HepG2 (cell line): ENCODE measurements around the gene BCL2L2. TPM values are rescaled to one million over a fixed set of nuclear protein-coding genes. Genes with fewer than 3 reads are reported as not detected.

Experiments
- ATM ChIP-seq: fragments of 450-650 bp; IDR thresholded peaks from 2 replicates; pipeline ENCODE4 v1.7.1; 2017; ENCODE audit warnings: mild to moderate bottlenecking, borderline replicate concordance
- CCDC6 ChIP-seq: sonication (generic); formaldehyde crosslinking; IDR thresholded peaks from 2 replicates; pipeline ENCODE4 v1.8.1; 2022; ENCODE audit warnings: mild to moderate bottlenecking, missing genetic modification reagents, moderate library complexity
- GPN1 ChIP-seq: sonication (generic); formaldehyde crosslinking; IDR thresholded peaks from 2 replicates; pipeline ENCODE4 v1.5.1; 2020; ENCODE audit warnings: missing genetic modification reagents, borderline replicate concordance
- KLF6 ChIP-seq: IDR thresholded peaks from 2 replicates; pipeline ENCODE4 v1.8.0; 2016; ENCODE audit warnings: missing biosample characterization, missing genetic modification reagents
- MAFK ChIP-seq, 2 experiments: IDR thresholded peaks in 1 of 2; conservative IDR thresholded peaks in 1 of 2; 2 replicates each; pipeline ENCODE4 v1.6.1; 2011; ENCODE audit warnings: improper control_type of control experiment in 2 of 2, low read length in 2 of 2
- POGZ ChIP-seq: sonication (generic); formaldehyde crosslinking; IDR thresholded peaks from 2 replicates; pipeline ENCODE4 v1.4.0; 2020; ENCODE audit warnings: mild to moderate bottlenecking, missing genetic modification reagents
- SNAI1 ChIP-seq: sonication (generic); formaldehyde crosslinking; IDR thresholded peaks from 2 replicates; pipeline ENCODE4 v1.5.0; 2020; ENCODE audit warnings: mild to moderate bottlenecking, missing genetic modification reagents, borderline replicate concordance
- SOX6 ChIP-seq, 2 experiments: fragments of 450-650 bp in 1 of 2; sonication (generic) in 1 of 2; formaldehyde crosslinking in 1 of 2; IDR thresholded peaks; 2 replicates each; pipeline versions ENCODE4 v1.4.0 to v1.6.1; 2017 to 2020; ENCODE audit warnings: antibody characterized with exemption in 1 of 2, mild to moderate bottlenecking in 1 of 2, missing genetic modification reagents in 1 of 2
- TBX2 ChIP-seq: sonication (generic); formaldehyde crosslinking; IDR thresholded peaks from 2 replicates; pipeline ENCODE4 v1.5.0; 2020; ENCODE audit warnings: missing genetic modification reagents, mild to moderate bottlenecking, borderline replicate concordance
- TCF12 ChIP-seq, 2 experiments: fragments of 450-650 bp in 1 of 2; sonication (generic) in 1 of 2; formaldehyde crosslinking in 1 of 2; IDR thresholded peaks; 2 replicates each; pipeline versions ENCODE4 v1.6.1 to v1.8.0; 2017 to 2022; ENCODE audit warnings: antibody characterized with exemption in 1 of 2, mild to moderate bottlenecking in 1 of 2, missing genetic modification reagents in 1 of 2, moderate library complexity in 1 of 2
- ZNF10 ChIP-seq: sonication (generic); formaldehyde crosslinking; IDR thresholded peaks from 2 replicates; pipeline ENCODE4 v1.4.0; 2020; ENCODE audit warnings: mild to moderate bottlenecking, low read depth, missing genetic modification reagents, borderline replicate concordance
- ZNF552 ChIP-seq: sonication (generic); formaldehyde crosslinking; IDR thresholded peaks from 2 replicates; pipeline ENCODE4 v1.9.0; 2022; ENCODE audit warnings: missing genetic modification reagents, mild to moderate bottlenecking, borderline replicate concordance
- ZNF619 ChIP-seq: sonication (generic); formaldehyde crosslinking; IDR thresholded peaks from 2 replicates; pipeline ENCODE4 v1.4.0; 2020; ENCODE audit warnings: mild to moderate bottlenecking, missing genetic modification reagents
- ZNF713 ChIP-seq: sonication (generic); formaldehyde crosslinking; IDR thresholded peaks from 2 replicates; pipeline ENCODE4 v1.4.0; 2020; ENCODE audit warnings: mild to moderate bottlenecking, missing genetic modification reagents
- ZNF772 ChIP-seq: sonication (generic); formaldehyde crosslinking; IDR thresholded peaks from 2 replicates; pipeline ENCODE4 v1.5.0; 2020; ENCODE audit warnings: mild to moderate bottlenecking, missing genetic modification reagents
- ZNF780A ChIP-seq: sonication (generic); formaldehyde crosslinking; IDR thresholded peaks from 2 replicates; pipeline ENCODE4 v1.8.0; 2022; ENCODE audit warnings: mild to moderate bottlenecking, missing genetic modification reagents, moderate library complexity
- ZXDC ChIP-seq: sonication (generic); formaldehyde crosslinking; IDR thresholded peaks from 2 replicates; pipeline ENCODE4 v1.5.0; 2020; ENCODE audit warnings: mild to moderate bottlenecking, missing genetic modification reagents
- polyA plus RNA-seq, 8 experiments: library from polyadenylated mRNA; depleted of rRNA in 3 of 8; stranded (reverse) in 7 of 8; unstranded in 1 of 8; fragments of >200 nt; fragmentation: Illumina TruSeq in 4 of 8; extraction: Trizol in 4 of 8; gene quantifications; 2 replicates each; pipeline versions ENCODE4 v1.2.1 to v1.2.3, GENCODE V29; 2011 to 2016; ENCODE audit warnings: low read depth in 4 of 8, missing spikeins in 1 of 8, mixed read lengths in 1 of 8; ENCODE audit not compliant: insufficient read depth in 1 of 8
- total RNA-seq, 5 experiments: library from RNA; depleted of rRNA; stranded (reverse); fragments of >200 nt; fragmentation: Illumina TruSeq; extraction: Trizol; gene quantifications; 2 replicates each; pipeline ENCODE4 v1.2.3, GENCODE V29; 2016; ENCODE audit warnings: low read depth in 1 of 5
- TF ChIP-seq, protein P1 (sequence below): sonication (generic); formaldehyde crosslinking; IDR thresholded peaks from 2 replicates; pipeline ENCODE4 v1.9.0; 2022; ENCODE audit warnings: low read depth, missing genetic modification reagents
- TF ChIP-seq, protein P2 (sequence below): IDR thresholded peaks from 2 replicates; pipeline ENCODE4 v1.6.1; 2016; ENCODE audit warnings: low read depth, missing genetic modification reagents, missing compliant biosample characterization

Gene BCL2L2
- total and polyA plus RNA-seq, 2 of the 13 experiments (the other 11 are each of a cell fraction or from before 2014, with no cell fraction given): 28.1 to 49.8 TPM

- no peak for TF ChIP-seq ZNF780A (CRISPR knock-in tag)
- TF ChIP-seq GPN1 (CRISPR knock-in tag): peak; percentile 43; the same call in 1 of the 2 replicates
- TF ChIP-seq MAFK (conservative IDR thresholded peaks at IDR 0.05 in 1 of 2, IDR thresholded peaks at IDR 0.05 in 1 of 2; ENCODE audit: low read length in 2 of 2): no peak
- TF ChIP-seq TCF12 (IDR thresholded peaks at IDR 0.05): no peak
- TF ChIP-seq TCF12 (CRISPR knock-in tag; IDR thresholded peaks at IDR 0.05): no peak
- no peak; the same call in 1 of the 2 replicates for TF ChIP-seq ZNF552 (CRISPR knock-in tag)
- no peak for TF ChIP-seq ATM
- no peak for TF ChIP-seq KLF6 (CRISPR knock-in tag)
- no peak for TF ChIP-seq POGZ (CRISPR knock-in tag)
- TF ChIP-seq ZNF713 (CRISPR knock-in tag): no peak; the same call in 1 of the 2 replicates
- TF ChIP-seq CCDC6 (CRISPR knock-in tag): no peak
- no peak for TF ChIP-seq SOX6 (IDR thresholded peaks at IDR 0.05)
- no peak for TF ChIP-seq SOX6 (CRISPR knock-in tag; IDR thresholded peaks at IDR 0.05)
- TF ChIP-seq SNAI1 (CRISPR knock-in tag): no peak
- peak; percentile 60; the same call in 1 of the 2 replicates for TF ChIP-seq ZNF772 (CRISPR knock-in tag)
- TF ChIP-seq, protein P1, sequence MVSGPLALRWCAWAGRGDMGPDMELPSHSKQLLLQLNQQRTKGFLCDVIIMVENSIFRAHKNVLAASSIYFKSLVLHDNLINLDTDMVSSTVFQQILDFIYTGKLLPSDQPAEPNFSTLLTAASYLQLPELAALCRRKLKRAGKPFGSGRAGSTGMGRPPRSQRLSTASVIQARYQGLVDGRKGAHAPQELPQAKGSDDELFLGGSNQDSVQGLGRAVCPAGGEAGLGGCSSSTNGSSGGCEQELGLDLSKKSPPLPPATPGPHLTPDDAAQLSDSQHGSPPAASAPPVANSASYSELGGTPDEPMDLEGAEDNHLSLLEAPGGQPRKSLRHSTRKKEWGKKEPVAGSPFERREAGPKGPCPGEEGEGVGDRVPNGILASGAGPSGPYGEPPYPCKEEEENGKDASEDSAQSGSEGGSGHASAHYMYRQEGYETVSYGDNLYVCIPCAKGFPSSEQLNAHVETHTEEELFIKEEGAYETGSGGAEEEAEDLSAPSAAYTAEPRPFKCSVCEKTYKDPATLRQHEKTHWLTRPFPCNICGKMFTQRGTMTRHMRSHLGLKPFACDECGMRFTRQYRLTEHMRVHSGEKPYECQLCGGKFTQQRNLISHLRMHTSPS (CRISPR knock-in tag): no peak
- TF ChIP-seq ZNF10 (CRISPR knock-in tag): no peak
- TF ChIP-seq ZNF619 (CRISPR knock-in tag): no peak
- TF ChIP-seq, protein P2, sequence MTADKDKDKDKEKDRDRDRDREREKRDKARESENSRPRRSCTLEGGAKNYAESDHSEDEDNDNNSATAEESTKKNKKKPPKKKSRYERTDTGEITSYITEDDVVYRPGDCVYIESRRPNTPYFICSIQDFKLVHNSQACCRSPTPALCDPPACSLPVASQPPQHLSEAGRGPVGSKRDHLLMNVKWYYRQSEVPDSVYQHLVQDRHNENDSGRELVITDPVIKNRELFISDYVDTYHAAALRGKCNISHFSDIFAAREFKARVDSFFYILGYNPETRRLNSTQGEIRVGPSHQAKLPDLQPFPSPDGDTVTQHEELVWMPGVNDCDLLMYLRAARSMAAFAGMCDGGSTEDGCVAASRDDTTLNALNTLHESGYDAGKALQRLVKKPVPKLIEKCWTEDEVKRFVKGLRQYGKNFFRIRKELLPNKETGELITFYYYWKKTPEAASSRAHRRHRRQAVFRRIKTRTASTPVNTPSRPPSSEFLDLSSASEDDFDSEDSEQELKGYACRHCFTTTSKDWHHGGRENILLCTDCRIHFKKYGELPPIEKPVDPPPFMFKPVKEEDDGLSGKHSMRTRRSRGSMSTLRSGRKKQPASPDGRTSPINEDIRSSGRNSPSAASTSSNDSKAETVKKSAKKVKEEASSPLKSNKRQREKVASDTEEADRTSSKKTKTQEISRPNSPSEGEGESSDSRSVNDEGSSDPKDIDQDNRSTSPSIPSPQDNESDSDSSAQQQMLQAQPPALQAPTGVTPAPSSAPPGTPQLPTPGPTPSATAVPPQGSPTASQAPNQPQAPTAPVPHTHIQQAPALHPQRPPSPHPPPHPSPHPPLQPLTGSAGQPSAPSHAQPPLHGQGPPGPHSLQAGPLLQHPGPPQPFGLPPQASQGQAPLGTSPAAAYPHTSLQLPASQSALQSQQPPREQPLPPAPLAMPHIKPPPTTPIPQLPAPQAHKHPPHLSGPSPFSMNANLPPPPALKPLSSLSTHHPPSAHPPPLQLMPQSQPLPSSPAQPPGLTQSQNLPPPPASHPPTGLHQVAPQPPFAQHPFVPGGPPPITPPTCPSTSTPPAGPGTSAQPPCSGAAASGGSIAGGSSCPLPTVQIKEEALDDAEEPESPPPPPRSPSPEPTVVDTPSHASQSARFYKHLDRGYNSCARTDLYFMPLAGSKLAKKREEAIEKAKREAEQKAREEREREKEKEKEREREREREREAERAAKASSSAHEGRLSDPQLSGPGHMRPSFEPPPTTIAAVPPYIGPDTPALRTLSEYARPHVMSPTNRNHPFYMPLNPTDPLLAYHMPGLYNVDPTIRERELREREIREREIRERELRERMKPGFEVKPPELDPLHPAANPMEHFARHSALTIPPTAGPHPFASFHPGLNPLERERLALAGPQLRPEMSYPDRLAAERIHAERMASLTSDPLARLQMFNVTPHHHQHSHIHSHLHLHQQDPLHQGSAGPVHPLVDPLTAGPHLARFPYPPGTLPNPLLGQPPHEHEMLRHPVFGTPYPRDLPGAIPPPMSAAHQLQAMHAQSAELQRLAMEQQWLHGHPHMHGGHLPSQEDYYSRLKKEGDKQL: no peak
- TF ChIP-seq ZXDC (CRISPR knock-in tag): no peak
- TF ChIP-seq TBX2: no peak
Measured at GRCh38 chr14:23285530-23286019, 21.1 kb upstream of the BCL2L2 start (continued).
